ENCODE data around the gene TGFB2. TPM values are rescaled to one million over a fixed set of nuclear protein-coding genes. Genes with fewer than 3 reads are reported as not detected.

TGFB2 gene
- total and polyA plus RNA-seq, 8 donors, result 0.35 to 13.6 (median 2.3) TPM; not detected in 1

- Histone ChIP-seq H3K4me3 (no peak overlapping the region), H3K27me3 (no peaks in the 10 kb centered on the region), H3K36me3 (peaks cover 0 to 7% (median 0%) of the 10 kb centered on the region in 4 donors), H3K4me1 (peaks cover 0 to 4% (median 0%) of the 10 kb centered on the region in 4 donors), H3K27ac (no peak overlapping the region), H3K9me3 (no peaks in the 10 kb centered on the region)
- DNase-seq, result no peak
- TF ChIP-seq EP300 (IDR thresholded peaks at IDR 0.05), result no peak
- no peak for TF ChIP-seq POLR2A (IDR thresholded peaks at IDR 0.05)
- no peak for TF ChIP-seq CTCF (IDR thresholded peaks at IDR 0.05)
- no peak for TF ChIP-seq POLR2AphosphoS5 (IDR thresholded peaks at IDR 0.05)
- intact Hi-C loops (cut with DNase I; ENCODE audit: low total_unique reads), result no loop called here
- 73 to 83% (median 79%) methylated on average over 7 of the region's 7 CpGs for WGBS, 5 donors
These were observed 67.0 kb downstream of the TGFB2 start for GRCh38 chr1:218412171-218412570.

GRCh38 chr1:218413179-218413578 is 68.0 kb downstream of the TGFB2 start:
- Histone ChIP-seq H3K27ac (no peak overlapping the region), H3K9me3 (peaks cover 0 to 5% (median 0%) of the 10 kb centered on the region in 4 donors), H3K4me3 (no peak overlapping the region), H3K4me1 (peaks cover 0 to 4% (median 0%) of the 10 kb centered on the region in 4 donors), H3K27me3 (no peaks in the 10 kb centered on the region), H3K36me3 (peaks cover 0 to 7% (median 0%) of the 10 kb centered on the region in 4 donors)
- no peak for DNase-seq
- WGBS, 5 donors, result 92 to 98% (median 97%) methylated on average over 10 of the region's 10 CpGs
- intact Hi-C loops (cut with DNase I; ENCODE audit: low total_unique reads), result no loop called here
- no peak for TF ChIP-seq CTCF (IDR thresholded peaks at IDR 0.05)
- no peak for TF ChIP-seq POLR2A (IDR thresholded peaks at IDR 0.05)
- TF ChIP-seq POLR2AphosphoS5 (IDR thresholded peaks at IDR 0.05), result no peak
- TF ChIP-seq EP300 (IDR thresholded peaks at IDR 0.05), result no peak

GRCh38 chr1:218414060-218414728 is 69.1 kb downstream of the TGFB2 start:
- peaks cover 0 to 5% (median 0%) of the 10 kb centered on the region in 4 donors for H3K9me3 ChIP-seq
- H3K4me3 ChIP-seq, result no peak overlapping the region
- H3K36me3 ChIP-seq, result no peaks in the 10 kb centered on the region
- no peaks in the 10 kb centered on the region for H3K27me3 ChIP-seq
- no peak overlapping the region for H3K27ac ChIP-seq
- intact Hi-C loops (cut with DNase I; ENCODE audit: low total_unique reads), result no loop called here
- H3K4me1 ChIP-seq, result peaks cover 0 to under 1% (median 0%) of the 10 kb centered on the region in 4 donors
- WGBS, 5 donors, result 82 to 89% (median 85%) methylated on average over 6 of the region's 6 CpGs
- TF ChIP-seq CTCF (IDR thresholded peaks at IDR 0.05), result no peak
- TF ChIP-seq POLR2AphosphoS5 (IDR thresholded peaks at IDR 0.05), result no peak
- no peak for TF ChIP-seq POLR2A (IDR thresholded peaks at IDR 0.05)
- no peak for TF ChIP-seq EP300 (IDR thresholded peaks at IDR 0.05)
- no peak for DNase-seq

- no peak overlapping the region for H3K4me3 ChIP-seq
- TF ChIP-seq POLR2AphosphoS5 (IDR thresholded peaks at IDR 0.05) (no peak), EP300 (IDR thresholded peaks at IDR 0.05) (no peak), CTCF (IDR thresholded peaks at IDR 0.05) (no peak), POLR2A (IDR thresholded peaks at IDR 0.05) (no peak)
- H3K9me3 ChIP-seq, result peaks cover 0 to 5% (median 0%) of the 10 kb centered on the region in 4 donors
- no peaks in the 10 kb centered on the region for H3K36me3 ChIP-seq
- intact Hi-C loops (cut with DNase I; ENCODE audit: low total_unique reads), result no loop called here
- H3K4me1 ChIP-seq, result no peaks in the 10 kb centered on the region
- WGBS, 5 donors, result 94 to 100% (median 98%) methylated on average over 1 of the region's 1 CpG
- no peaks in the 10 kb centered on the region for H3K27me3 ChIP-seq
- no peak overlapping the region for H3K27ac ChIP-seq
- DNase-seq, result no peak
These were observed 70.6 kb downstream of the TGFB2 start for GRCh38 chr1:218415726-218416125.

Measured in stomach (tissue), 9 donors.